Panc1 (cell line): ENCODE data around the gene DEGS2. TPM values are rescaled to one million over a fixed set of nuclear protein-coding genes. Genes with fewer than 3 reads are reported as not detected.

Experiments used
- ATAC-seq: fragments of 200-7000 bp; cut with Tn5 transposase; 2 replicates; pipeline ENCODE4 v1.9.1; 2020; ENCODE audit warnings: mild to moderate bottlenecking, moderate library complexity
- BruUV-seq: library from RNA; stranded (reverse); fragments of 400-500 nt; replicated peaks from 2 replicates; lab custom pipeline; 2021; lab: Mats Ljungman, UMichigan
- CTCF ChIA-PET: fragments of 300-600 bp; sonication (Branson Sonifier 250); formaldehyde crosslinking; loops from one replicate; lab custom pipeline; 2022; ENCODE audit warnings: antibody characterized with exemption; lab: Charles Lee
- POLR2A ChIA-PET: fragments of 300-600 bp; sonication (Branson Sonifier 250); formaldehyde crosslinking; loops from one replicate; lab custom pipeline; 2022; ENCODE audit warnings: antibody characterized with exemption; lab: Charles Lee
- DNase-seq: peaks from one replicate; pipeline ENCODE4 v3.0.0-alpha.2; 2010; ENCODE audit warnings: low read depth, low spot score
- H3K27ac ChIP-seq: 2 replicates; pipeline ENCODE4 v1.5.1; 2011; ENCODE audit warnings: mild to moderate bottlenecking, low read length, inconsistent platforms
- H3K27me3 ChIP-seq: fragments of 200-500 bp; sonication (Bioruptor generic); 2 replicates; pipeline ENCODE4 v1.6.0; 2014; ENCODE audit warnings: low read length, inconsistent platforms; ENCODE audit not compliant: control insufficient read depth, insufficient read depth
- H3K36me3 ChIP-seq: fragments of 200-500 bp; sonication (Bioruptor generic); 2 replicates; pipeline ENCODE4 v1.5.1; 2014; ENCODE audit warnings: inconsistent platforms, mild to moderate bottlenecking, low read length, moderate library complexity; ENCODE audit not compliant: control insufficient read depth, insufficient read depth
- H3K4me1 ChIP-seq: 2 replicates; pipeline ENCODE4 v1.5.1; 2011; ENCODE audit warnings: inconsistent platforms, mild to moderate bottlenecking, low read length, moderate library complexity; ENCODE audit not compliant: control insufficient read depth, insufficient read depth
- H3K4me3 ChIP-seq, 2 experiments: 2 replicates each; pipeline ENCODE4 v1.5.1; 2011 to 2012; ENCODE audit warnings: low read depth in 2 of 2, low read length in 2 of 2, mild to moderate bottlenecking in 2 of 2, inconsistent platforms in 1 of 2, moderate library complexity in 1 of 2
- H3K9me3 ChIP-seq: fragments of 200-500 bp; sonication (Bioruptor generic); 2 replicates; pipeline ENCODE4 v1.5.1; 2014; ENCODE audit warnings: low read depth, mild to moderate bottlenecking, inconsistent platforms, low read length, moderate library complexity; ENCODE audit not compliant: control insufficient read depth, insufficient read depth
- POLR2AphosphoS5 ChIP-seq: IDR thresholded peaks from 2 replicates; pipeline ENCODE4 v1.6.1; 2012; ENCODE audit warnings: mild to moderate bottlenecking, low read depth, low read length, moderate library complexity
- SIN3A ChIP-seq: IDR thresholded peaks from 2 replicates; pipeline ENCODE4 v1.6.1; 2012; ENCODE audit warnings: low read depth, mild to moderate bottlenecking, low read length, moderate library complexity, borderline replicate concordance; ENCODE audit not compliant: insufficient read depth
- TCF7L2 ChIP-seq: IDR thresholded peaks from 2 replicates; pipeline ENCODE4 v1.6.1; 2011; ENCODE audit warnings: mild to moderate bottlenecking, low read depth, low read length, inconsistent platforms
- in situ Hi-C: cut with HindIII; loops from 2 replicates; pipeline ENCODE4 v1.10.0; 2016; ENCODE audit warnings: low sequenced_read_pairs, low pct_unique_long_range_greater_than_20kb
- intact Hi-C: fragments of 100-400 bp; cut with micrococcal nuclease; formaldehyde crosslinking; loops from one replicate; pipeline ENCODE4 v1.10.0; 2022; ENCODE audit not compliant: unreplicated experiment
- total RNA-seq: library from RNA; stranded (reverse); gene quantifications from one replicate; pipeline ENCODE4 v1.2.1, GENCODE V29; 2021; ENCODE audit not compliant: unreplicated experiment
- TF ChIP-seq, protein P1 (sequence below), 2 experiments: IDR thresholded peaks; 2 replicates each; pipeline ENCODE4 v1.6.1; 2011 to 2012; ENCODE audit warnings: low read depth in 2 of 2, control low read depth in 1 of 2, low read length in 1 of 2, mild to moderate bottlenecking in 1 of 2, moderate library complexity in 1 of 2; ENCODE audit not compliant: insufficient read depth in 1 of 2
- TF ChIP-seq, protein P2 (sequence below): fragments of 450-650 bp; IDR thresholded peaks from 2 replicates; pipeline ENCODE4 v1.5.1; 2017; ENCODE audit warnings: mild to moderate bottlenecking

DEGS2 gene
- total RNA-seq, 1 experiment from 2014 or later = 4.9 TPM

DNA sequence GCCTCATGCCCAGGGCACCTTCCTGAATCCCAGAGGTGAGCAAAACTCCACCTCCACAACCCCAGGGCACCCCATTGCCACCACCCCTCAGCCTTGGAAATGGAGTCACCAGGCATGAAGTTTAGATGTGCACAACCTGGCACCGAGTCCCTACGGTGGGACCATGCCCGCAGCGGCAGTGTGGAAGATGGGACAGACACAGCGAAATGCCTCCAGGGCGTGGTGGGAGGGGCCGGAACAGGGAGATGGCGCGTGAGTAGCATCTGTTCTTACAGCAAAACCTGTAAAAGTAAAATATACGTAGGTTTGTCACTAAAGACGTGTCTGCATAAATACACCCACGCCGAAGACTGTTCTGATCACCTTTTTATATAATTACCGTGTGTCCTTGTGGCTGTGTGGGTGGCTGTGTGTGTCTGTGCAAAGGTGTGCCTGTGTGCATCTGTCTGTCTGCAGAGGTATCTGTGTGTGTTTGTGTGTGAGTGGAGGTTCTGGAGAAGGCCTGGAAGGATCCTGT lies 17.4 kb upstream of the DEGS2 start:
- Histone ChIP-seq H3K4me3 (no peak overlapping the region), H3K4me1 (no peaks in the 10 kb centered on the region), H3K36me3 (no peaks in the 10 kb centered on the region), H3K27ac (no peak overlapping the region), H3K9me3 (no peaks in the 10 kb centered on the region), H3K27me3 (no peaks in the 10 kb centered on the region)
- ChIA-PET CTCF (no interaction called here), POLR2A (no interaction called here)
- no TSS peak for BruUV-seq
- ATAC-seq (no peak), DNase-seq (no peak)
- TF ChIP-seq TCF7L2 (no peak), SIN3A (no peak), POLR2AphosphoS5 (no peak)
- TF ChIP-seq, protein P1, sequence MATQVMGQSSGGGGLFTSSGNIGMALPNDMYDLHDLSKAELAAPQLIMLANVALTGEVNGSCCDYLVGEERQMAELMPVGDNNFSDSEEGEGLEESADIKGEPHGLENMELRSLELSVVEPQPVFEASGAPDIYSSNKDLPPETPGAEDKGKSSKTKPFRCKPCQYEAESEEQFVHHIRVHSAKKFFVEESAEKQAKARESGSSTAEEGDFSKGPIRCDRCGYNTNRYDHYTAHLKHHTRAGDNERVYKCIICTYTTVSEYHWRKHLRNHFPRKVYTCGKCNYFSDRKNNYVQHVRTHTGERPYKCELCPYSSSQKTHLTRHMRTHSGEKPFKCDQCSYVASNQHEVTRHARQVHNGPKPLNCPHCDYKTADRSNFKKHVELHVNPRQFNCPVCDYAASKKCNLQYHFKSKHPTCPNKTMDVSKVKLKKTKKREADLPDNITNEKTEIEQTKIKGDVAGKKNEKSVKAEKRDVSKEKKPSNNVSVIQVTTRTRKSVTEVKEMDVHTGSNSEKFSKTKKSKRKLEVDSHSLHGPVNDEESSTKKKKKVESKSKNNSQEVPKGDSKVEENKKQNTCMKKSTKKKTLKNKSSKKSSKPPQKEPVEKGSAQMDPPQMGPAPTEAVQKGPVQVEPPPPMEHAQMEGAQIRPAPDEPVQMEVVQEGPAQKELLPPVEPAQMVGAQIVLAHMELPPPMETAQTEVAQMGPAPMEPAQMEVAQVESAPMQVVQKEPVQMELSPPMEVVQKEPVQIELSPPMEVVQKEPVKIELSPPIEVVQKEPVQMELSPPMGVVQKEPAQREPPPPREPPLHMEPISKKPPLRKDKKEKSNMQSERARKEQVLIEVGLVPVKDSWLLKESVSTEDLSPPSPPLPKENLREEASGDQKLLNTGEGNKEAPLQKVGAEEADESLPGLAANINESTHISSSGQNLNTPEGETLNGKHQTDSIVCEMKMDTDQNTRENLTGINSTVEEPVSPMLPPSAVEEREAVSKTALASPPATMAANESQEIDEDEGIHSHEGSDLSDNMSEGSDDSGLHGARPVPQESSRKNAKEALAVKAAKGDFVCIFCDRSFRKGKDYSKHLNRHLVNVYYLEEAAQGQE (IDR thresholded peaks at IDR 0.05; ENCODE audit: insufficient read depth in 1 of 2, low read depth in 2 of 2, low read length in 1 of 2) = no peak
- TF ChIP-seq, protein P2, sequence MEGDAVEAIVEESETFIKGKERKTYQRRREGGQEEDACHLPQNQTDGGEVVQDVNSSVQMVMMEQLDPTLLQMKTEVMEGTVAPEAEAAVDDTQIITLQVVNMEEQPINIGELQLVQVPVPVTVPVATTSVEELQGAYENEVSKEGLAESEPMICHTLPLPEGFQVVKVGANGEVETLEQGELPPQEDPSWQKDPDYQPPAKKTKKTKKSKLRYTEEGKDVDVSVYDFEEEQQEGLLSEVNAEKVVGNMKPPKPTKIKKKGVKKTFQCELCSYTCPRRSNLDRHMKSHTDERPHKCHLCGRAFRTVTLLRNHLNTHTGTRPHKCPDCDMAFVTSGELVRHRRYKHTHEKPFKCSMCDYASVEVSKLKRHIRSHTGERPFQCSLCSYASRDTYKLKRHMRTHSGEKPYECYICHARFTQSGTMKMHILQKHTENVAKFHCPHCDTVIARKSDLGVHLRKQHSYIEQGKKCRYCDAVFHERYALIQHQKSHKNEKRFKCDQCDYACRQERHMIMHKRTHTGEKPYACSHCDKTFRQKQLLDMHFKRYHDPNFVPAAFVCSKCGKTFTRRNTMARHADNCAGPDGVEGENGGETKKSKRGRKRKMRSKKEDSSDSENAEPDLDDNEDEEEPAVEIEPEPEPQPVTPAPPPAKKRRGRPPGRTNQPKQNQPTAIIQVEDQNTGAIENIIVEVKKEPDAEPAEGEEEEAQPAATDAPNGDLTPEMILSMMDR = no peak
- in situ Hi-C loops (no loop called here), intact Hi-C loops (no loop called here)

DNA sequence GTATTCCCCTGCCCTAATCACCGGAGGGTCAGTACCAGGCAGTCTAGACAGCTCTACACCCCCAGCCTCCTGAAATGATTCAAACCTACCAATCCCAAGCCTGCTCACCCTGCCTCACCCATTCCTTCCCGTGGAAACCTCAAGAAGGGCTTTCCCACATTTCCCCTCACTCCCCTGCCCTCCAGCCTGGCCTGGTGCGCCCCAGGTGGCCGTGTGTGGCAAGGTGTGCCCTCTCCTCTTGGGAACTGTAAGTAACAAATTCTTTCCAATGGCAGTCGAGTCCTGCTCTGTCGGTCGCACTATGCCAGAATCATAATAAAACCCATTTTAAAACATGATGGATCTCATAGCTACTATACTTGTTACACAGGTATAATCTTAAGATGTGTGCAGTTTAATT lies 13.9 kb upstream of the DEGS2 start:
- ChIA-PET POLR2A (interaction anchor here (0.6 to 0.7 kb wide), 2 partner anchors 126 to 212 kb away, joined by 8 read pairs; no protein-coding TSS in a partner anchor), CTCF (interaction anchor here (0.7 kb wide), 1 partner anchor 22 kb away, joined by 3 read pairs; no protein-coding TSS in a partner anchor)
- H3K36me3 ChIP-seq = no peaks in the 10 kb centered on the region
- no peaks in the 10 kb centered on the region for H3K4me1 ChIP-seq
- ATAC-seq = no peak
- intact Hi-C loops = no loop called here
- in situ Hi-C loops = no loop called here
- no peak for TF ChIP-seq POLR2AphosphoS5
- TF ChIP-seq, protein P1 (IDR thresholded peaks at IDR 0.05; ENCODE audit: insufficient read depth in 1 of 2, low read depth in 2 of 2, low read length in 1 of 2) = no peak
- no peak overlapping the region for H3K4me3 ChIP-seq
- no peaks in the 10 kb centered on the region for H3K27me3 ChIP-seq
- BruUV-seq = no TSS peak
- H3K27ac ChIP-seq = no peak overlapping the region
- H3K9me3 ChIP-seq = no peaks in the 10 kb centered on the region
- no peak for DNase-seq
